Measurements from ENCODE around the gene ANXA2. TPM values are rescaled to one million over a fixed set of nuclear protein-coding genes. Genes with fewer than 3 reads are reported as not detected.
A peak's percentile ranks its signal among the peaks of the same experiment; 100 is the strongest.
"Not testable (repeated sequence)": the region's sequence is repeated elsewhere in the genome, so short reads cannot be mapped to it uniquely, and the experiment has no call there.

The ANXA2 gene
- total RNA-seq, 1 donor, result 3,136 TPM

DNA sequence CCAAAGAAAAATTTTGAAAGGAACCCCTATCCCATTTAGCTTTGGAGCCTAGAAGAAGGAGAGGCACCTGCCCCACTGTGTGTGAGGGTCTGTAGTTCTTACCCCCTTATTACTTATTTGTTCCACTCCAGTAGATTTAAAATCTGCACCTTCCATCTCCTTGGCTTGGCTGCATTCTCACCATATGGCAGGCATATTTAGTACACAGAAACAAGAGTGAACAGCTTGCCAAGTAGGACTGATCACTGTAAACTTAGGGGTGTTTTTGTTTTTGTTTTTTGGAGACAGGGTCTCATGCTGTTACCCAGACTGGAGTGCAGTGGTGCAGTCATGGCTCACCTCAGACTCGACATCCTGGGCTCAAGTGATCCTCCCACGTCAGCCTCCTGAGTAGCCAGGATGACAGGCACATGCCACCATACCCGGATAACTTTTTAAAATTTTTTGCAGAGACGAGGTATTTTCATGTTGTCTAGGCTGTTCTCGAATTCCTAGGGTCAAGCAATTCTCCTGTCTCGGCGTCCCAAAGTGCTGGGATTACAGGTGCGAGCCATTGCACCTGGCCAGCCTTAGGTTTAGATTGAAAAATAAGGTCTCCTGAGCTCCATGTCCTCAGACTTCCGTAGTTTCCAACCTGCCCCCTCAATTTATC is 14.1 kb upstream of the ANXA2 start:
- DNase-seq (ENCODE audit: low read depth), result no peak
- TF ChIP-seq, protein P1, sequence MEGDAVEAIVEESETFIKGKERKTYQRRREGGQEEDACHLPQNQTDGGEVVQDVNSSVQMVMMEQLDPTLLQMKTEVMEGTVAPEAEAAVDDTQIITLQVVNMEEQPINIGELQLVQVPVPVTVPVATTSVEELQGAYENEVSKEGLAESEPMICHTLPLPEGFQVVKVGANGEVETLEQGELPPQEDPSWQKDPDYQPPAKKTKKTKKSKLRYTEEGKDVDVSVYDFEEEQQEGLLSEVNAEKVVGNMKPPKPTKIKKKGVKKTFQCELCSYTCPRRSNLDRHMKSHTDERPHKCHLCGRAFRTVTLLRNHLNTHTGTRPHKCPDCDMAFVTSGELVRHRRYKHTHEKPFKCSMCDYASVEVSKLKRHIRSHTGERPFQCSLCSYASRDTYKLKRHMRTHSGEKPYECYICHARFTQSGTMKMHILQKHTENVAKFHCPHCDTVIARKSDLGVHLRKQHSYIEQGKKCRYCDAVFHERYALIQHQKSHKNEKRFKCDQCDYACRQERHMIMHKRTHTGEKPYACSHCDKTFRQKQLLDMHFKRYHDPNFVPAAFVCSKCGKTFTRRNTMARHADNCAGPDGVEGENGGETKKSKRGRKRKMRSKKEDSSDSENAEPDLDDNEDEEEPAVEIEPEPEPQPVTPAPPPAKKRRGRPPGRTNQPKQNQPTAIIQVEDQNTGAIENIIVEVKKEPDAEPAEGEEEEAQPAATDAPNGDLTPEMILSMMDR (IDR thresholded peaks at IDR 0.05; ENCODE audit: insufficient read depth, low read length), result no peak
- no peak overlapping the region for H3K4me3 ChIP-seq (ENCODE audit: low read depth, low read length)

DNA sequence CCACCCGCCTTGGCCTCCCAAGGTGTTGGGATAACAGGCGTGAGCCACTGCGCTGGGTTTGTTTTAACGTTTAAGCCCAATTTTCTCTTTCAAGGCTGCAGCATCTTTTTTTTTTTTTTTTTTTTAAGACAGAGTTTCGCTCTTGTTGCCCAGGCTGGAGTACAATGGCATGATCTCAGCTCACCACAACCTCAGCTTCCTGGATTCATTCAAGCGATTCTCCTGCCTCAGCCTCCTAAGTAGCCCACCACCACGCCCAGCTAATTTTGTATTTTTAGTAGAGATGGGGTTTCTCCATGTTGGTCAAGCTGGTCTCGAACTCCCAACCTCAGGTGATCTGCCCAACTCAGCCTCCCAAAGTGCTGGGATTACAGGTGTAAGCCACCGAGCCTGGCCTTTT is 12.6 kb upstream of the ANXA2 start:
- DNase-seq (ENCODE audit: low read depth); H3K4me3 ChIP-seq (ENCODE audit: low read depth, low read length): not testable (repeated sequence)

DNA sequence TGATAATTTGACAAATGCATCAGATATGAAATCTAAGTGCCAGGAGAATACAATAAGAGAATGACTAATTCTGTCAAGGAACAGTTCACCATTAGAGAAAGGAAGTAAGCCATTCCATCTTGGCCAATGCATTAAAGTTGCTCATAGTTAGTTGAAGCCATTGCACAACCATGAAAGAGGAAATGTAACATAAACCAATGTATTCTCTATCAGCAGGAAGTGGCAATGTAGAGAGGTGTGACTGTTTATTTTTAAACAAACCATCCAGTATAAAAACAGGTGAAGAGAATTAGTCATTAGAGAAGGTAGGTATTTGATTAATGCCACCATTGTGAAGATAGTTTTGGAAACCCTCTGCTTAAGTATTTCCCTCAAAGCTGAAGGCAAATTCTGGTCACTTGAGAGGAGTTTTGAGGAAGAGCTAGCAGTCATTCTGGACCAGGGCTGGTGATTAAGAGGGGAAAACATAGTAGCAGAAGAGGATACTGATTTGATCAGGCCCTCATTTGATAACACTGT is 10.7 kb upstream of the ANXA2 start:
- TF ChIP-seq, protein P1 (IDR thresholded peaks at IDR 0.05; ENCODE audit: insufficient read depth, low read length), result no peak
- DNase-seq (ENCODE audit: low read depth), result peak; percentile 90
- no peak overlapping the region for H3K4me3 ChIP-seq (ENCODE audit: low read depth, low read length)

DNA sequence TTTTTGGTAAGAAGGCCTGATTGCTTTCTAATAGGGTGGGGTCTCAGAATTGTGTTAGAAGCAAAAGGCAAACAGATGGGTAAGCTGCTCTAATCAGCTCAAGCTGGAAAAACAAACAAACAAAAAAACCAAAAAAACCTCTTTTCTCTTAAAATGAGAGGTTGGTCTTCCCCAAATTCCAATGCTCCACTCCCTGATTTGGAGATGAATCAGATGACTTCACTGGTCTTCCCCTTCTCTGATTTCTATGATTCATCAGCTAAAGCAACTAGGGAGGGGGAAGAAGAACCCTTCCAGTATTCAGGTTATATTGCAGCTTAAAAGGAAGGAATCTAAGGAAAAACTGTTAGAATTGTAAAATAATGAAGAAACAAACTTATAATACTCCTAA is 9.6 kb upstream of the ANXA2 start:
- no peak overlapping the region for H3K4me3 ChIP-seq (ENCODE audit: low read depth, low read length)
- DNase-seq (ENCODE audit: low read depth), result peak; percentile 88

DNA sequence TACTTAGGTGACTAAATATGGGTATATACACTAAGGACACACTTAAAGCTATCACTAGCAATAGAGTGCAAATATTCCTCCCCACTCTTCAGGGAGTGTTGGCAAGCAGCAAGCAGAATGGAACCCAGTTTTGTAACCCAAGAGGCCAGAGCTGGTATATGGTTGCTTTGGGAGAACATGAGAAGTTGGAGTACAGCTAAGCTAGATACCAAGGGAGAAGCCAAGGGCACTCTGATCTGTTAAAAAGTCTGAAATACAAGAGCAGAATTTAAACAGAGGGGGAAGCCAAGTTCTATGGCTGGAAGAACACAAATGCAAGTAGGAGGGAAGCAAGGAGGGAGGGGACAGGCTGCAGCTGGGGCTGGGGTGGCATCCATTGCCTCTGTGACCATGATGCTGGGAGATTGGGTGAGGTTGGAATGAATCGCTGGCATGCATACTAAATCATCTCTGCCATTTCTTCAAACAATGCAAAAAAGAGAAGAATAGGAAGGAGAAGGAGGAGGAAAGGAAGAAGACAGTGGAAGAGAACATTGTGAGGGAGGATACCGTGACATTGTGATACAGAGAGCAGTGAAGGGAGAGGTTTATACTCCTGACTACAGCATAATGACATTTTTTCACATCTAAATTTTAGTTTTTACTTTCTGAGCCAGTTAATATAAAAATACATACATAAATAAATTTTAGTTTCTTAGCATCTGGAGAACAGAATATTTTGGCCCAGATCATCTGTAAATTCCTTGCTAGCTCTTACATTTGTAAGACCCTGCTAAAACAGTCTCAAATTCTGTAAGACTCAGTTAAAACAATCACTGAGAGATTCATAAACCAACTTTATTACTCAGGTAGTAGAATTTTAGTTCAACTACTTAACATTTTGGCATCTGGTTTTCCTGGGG is 9.0 kb upstream of the ANXA2 start:
- H3K4me3 ChIP-seq (ENCODE audit: low read depth, low read length), result no peak overlapping the region
- DNase-seq (ENCODE audit: low read depth), result no peak
- TF ChIP-seq, protein P1 (IDR thresholded peaks at IDR 0.05; ENCODE audit: insufficient read depth, low read length), result no peak

More for the DNA sequence above, 9.6 kb upstream of the ANXA2 start:
- TF ChIP-seq, protein P1 (IDR thresholded peaks at IDR 0.05; ENCODE audit: insufficient read depth, low read length), result no peak

DNA sequence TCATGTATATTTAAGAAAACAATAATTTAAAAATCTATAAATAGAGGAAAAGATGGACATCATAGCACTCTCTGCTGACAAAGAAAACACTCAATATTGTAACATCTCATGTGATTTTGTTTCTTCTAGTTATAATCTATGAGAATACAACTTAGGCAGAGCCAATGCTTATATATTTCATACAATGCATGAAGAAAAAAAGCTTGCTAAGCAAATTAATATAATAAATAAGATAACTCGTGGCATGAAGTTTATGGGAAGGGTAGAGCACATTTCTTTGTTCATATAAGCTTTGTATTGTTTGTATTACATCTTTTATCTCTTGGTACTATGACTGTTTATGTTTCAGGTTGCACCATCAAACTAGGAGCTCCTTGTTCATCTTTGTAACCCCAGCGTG is 7.6 kb upstream of the ANXA2 start:
- no peak for DNase-seq (ENCODE audit: low read depth)
- TF ChIP-seq, protein P1 (IDR thresholded peaks at IDR 0.05; ENCODE audit: insufficient read depth, low read length), result no peak
- H3K4me3 ChIP-seq (ENCODE audit: low read depth, low read length), result no peak overlapping the region

DNA sequence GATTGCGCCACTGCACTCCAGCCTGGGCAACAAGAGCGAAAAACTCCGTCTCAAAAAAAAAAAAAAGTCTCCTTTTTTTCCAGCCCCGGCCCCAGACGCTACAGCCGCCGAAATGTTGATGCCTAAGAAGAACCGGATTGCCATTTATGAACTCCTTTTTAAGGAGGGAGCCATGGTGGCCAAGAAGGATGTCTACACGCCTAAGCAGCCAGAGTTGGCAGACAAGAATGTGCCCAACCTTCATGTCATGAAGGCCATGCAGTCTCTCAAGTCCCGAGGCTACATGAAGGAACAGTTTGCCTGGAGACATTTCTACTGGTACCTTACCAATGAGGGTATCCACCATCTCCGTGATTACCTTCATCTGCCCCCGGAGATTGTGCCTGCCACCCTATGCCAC is 6.6 kb upstream of the ANXA2 start:
- H3K4me3 ChIP-seq (ENCODE audit: low read depth, low read length); DNase-seq (ENCODE audit: low read depth): not testable (repeated sequence)
